K562 (cell line): ENCODE measurements around the gene POMP. TPM values are rescaled to one million over a fixed set of nuclear protein-coding genes. Genes with fewer than 3 reads are reported as not detected.

Experiments used
- ATF2 ChIP-seq: sonication (generic); formaldehyde crosslinking; IDR thresholded peaks from 2 replicates; pipeline ENCODE4 v1.8.1; 2022; ENCODE audit warnings: missing genetic modification reagents
- BRF1 ChIP-seq: IDR thresholded peaks from 3 replicates; pipeline ENCODE4 v1.6.1; 2011; ENCODE audit warnings: borderline replicate concordance, mild to moderate bottlenecking; ENCODE audit not compliant: insufficient read length; ENCODE audit errors: extremely low read depth
- CBFA2T2 ChIP-seq: fragments of 450-650 bp; conservative IDR thresholded peaks from 2 replicates; pipeline ENCODE4 v1.6.1; 2017; ENCODE audit warnings: mild to moderate bottlenecking
- CREB3 ChIP-seq: fragments of 450-650 bp; conservative IDR thresholded peaks from 2 replicates; pipeline ENCODE4 v1.6.1; 2016; ENCODE audit warnings: missing genetic modification characterization, low read depth, mild to moderate bottlenecking, missing compliant biosample characterization, moderate library complexity
- EHMT2 ChIP-seq: fragments of 450-650 bp; IDR thresholded peaks from 2 replicates; pipeline ENCODE4 v1.6.1; 2018; ENCODE audit warnings: antibody characterized with exemption
- ELF1 ChIP-seq: fragments of 200-800 bp; sonication (Bioruptor generic); IDR thresholded peaks from 2 replicates; pipeline ENCODE4 v1.6.1; 2016; ENCODE audit warnings: missing genetic modification characterization, missing compliant biosample characterization
- GTF2E2 ChIP-seq: fragments of 200-800 bp; sonication (Bioruptor generic); IDR thresholded peaks from 2 replicates; pipeline ENCODE4 v1.6.1; 2016; ENCODE audit warnings: missing genetic modification characterization, missing compliant biosample characterization
- ID3 ChIP-seq, 2 experiments: fragments of 250-450 bp in 1 of 2; fragments of 450-650 bp in 1 of 2; sonication (Bioruptor Pico) in 1 of 2; IDR thresholded peaks; 2 replicates each; pipeline versions ENCODE4 v1.6.1 to v1.8.0; 2016 to 2021; ENCODE audit warnings: mild to moderate bottlenecking in 2 of 2, moderate library complexity in 2 of 2, missing compliant biosample characterization in 1 of 2, missing genetic modification characterization in 1 of 2
- MTF1 ChIP-seq: fragments of 250-450 bp; sonication (Bioruptor Pico); IDR thresholded peaks from 2 replicates; pipeline ENCODE4 v1.9.0; 2021; ENCODE audit warnings: moderate library complexity, mild to moderate bottlenecking, inconsistent platforms, borderline replicate concordance
- NCOA1 ChIP-seq: fragments of 450-650 bp; IDR thresholded peaks from 2 replicates; pipeline ENCODE4 v1.6.1; 2016; ENCODE audit warnings: low read depth
- RBM17 ChIP-seq: fragments of 200-400 bp; formaldehyde crosslinking; IDR thresholded peaks from 2 replicates; pipeline ENCODE4 v1.6.1; 2017; ENCODE audit warnings: low read depth, mild to moderate bottlenecking, low read length, borderline replicate concordance
- RBM22 ChIP-seq: fragments of 200-400 bp; formaldehyde crosslinking; IDR thresholded peaks from 2 replicates; pipeline ENCODE4 v1.6.1; 2018; ENCODE audit warnings: low read length, low read depth; ENCODE audit not compliant: poor library complexity, severe bottlenecking
- TEAD4 ChIP-seq, 2 experiments: sonication (generic) in 1 of 2; formaldehyde crosslinking in 1 of 2; IDR thresholded peaks; 2 replicates each; pipeline versions ENCODE4 v1.6.1 to v1.8.0; 2012 to 2022; ENCODE audit warnings: borderline replicate concordance in 1 of 2, inconsistent platforms in 1 of 2, low read length in 1 of 2, mild to moderate bottlenecking in 1 of 2, missing genetic modification reagents in 1 of 2
- THRAP3 ChIP-seq: fragments of 450-650 bp; IDR thresholded peaks from 2 replicates; pipeline ENCODE4 v1.6.1; 2016; ENCODE audit warnings: mild to moderate bottlenecking, inconsistent platforms, borderline replicate concordance
- TOE1 ChIP-seq, 2 experiments: fragments of 450-650 bp in 1 of 2; sonication (generic) in 1 of 2; formaldehyde crosslinking in 1 of 2; IDR thresholded peaks; 2 replicates each; pipeline versions ENCODE4 v1.7.1 to v1.8.0; 2016 to 2022; ENCODE audit warnings: borderline replicate concordance in 2 of 2, mild to moderate bottlenecking in 2 of 2, antibody characterized with exemption in 1 of 2, inconsistent platforms in 1 of 2, low read depth in 1 of 2, missing genetic modification reagents in 1 of 2, moderate library complexity in 1 of 2
- UBTF ChIP-seq, 2 experiments: IDR thresholded peaks; 2 replicates each; pipeline ENCODE4 v1.6.1; 2012; ENCODE audit warnings: improper control_type of control experiment in 2 of 2, low read depth in 2 of 2, low read length in 2 of 2, borderline replicate concordance in 1 of 2
- ZKSCAN1 ChIP-seq: fragments of 150-350 bp; IDR thresholded peaks from 2 replicates; pipeline ENCODE4 v1.6.1; 2016; ENCODE audit warnings: low read depth, low read length
- ZNF274 ChIP-seq: IDR thresholded peaks from 2 replicates; pipeline ENCODE4 v1.6.1; 2011; ENCODE audit warnings: low read depth, mild to moderate bottlenecking, low read length, moderate library complexity, borderline replicate concordance
- ZNF444 ChIP-seq: fragments of 250-450 bp; sonication (Bioruptor Pico); IDR thresholded peaks from 2 replicates; pipeline ENCODE4 v1.4.0; 2020; ENCODE audit warnings: mild to moderate bottlenecking, moderate library complexity
- ZNF561 ChIP-seq: fragments of 450-650 bp; formaldehyde crosslinking; conservative IDR thresholded peaks from 2 replicates; pipeline ENCODE4 v1.4.0; 2020; ENCODE audit warnings: mild to moderate bottlenecking, moderate library complexity
- polyA plus RNA-seq, 8 experiments: library from polyadenylated mRNA; depleted of rRNA in 4 of 8; stranded (reverse) in 5 of 8; unstranded in 3 of 8; fragments of >200 nt; fragmentation: Nextera tagmentation in 2 of 8; fragmentation: Illumina TruSeq in 1 of 8; extraction: Ambion mirVana in 2 of 8; extraction: Trizol in 1 of 8; gene quantifications; 2 replicates each; pipeline versions ENCODE4 v1.2.1 to v1.2.3, GENCODE V29; 2011 to 2014; ENCODE audit warnings: inconsistent platforms in 1 of 8, missing spikeins in 1 of 8
- total RNA-seq, 7 experiments: library from RNA; depleted of rRNA in 6 of 7; stranded (reverse); fragments of >200 nt in 6 of 7; fragmentation: Illumina TruSeq in 2 of 7; extraction: Trizol in 2 of 7; gene quantifications; 2 replicates each; pipeline versions ENCODE4 v1.2.1 to v1.2.3, GENCODE V29; 2011 to 2021; ENCODE audit warnings: low replicate concordance in 1 of 7

Gene POMP
- total and polyA plus RNA-seq, 9 of the 15 experiments (the other 6 are each of a cell fraction or from before 2014, with no cell fraction given), result 69.2 to 647 (median 118) TPM

GRCh38 chr13:28707629-28708427 is 48.9 kb downstream of the POMP start (continued):
- TF ChIP-seq ZNF274, result no peak
- no peak for TF ChIP-seq RBM17
- TF ChIP-seq THRAP3, result no peak
- TF ChIP-seq GTF2E2, result no peak
- TF ChIP-seq TOE1 (IDR thresholded peaks at IDR 0.05; ENCODE audit: borderline replicate concordance), result no peak
- TF ChIP-seq TOE1 (CRISPR knock-in tag; IDR thresholded peaks at IDR 0.05; ENCODE audit: borderline replicate concordance, low read depth), result no peak
- TF ChIP-seq ZNF561 (CRISPR knock-in tag), result no peak
- no peak for TF ChIP-seq RBM22
- TF ChIP-seq ATF2, result no peak
- no peak for TF ChIP-seq ZNF444
- TF ChIP-seq CREB3 (tag), result 0 out of 2 replicates have a peak, but pooled peaks have one; percentile 47
- no peak for TF ChIP-seq CBFA2T2
- no peak for TF ChIP-seq BRF1
- no peak for TF ChIP-seq NCOA1
- peak; percentile 40; the same call in 1 of the 2 replicates for TF ChIP-seq EHMT2
- TF ChIP-seq ID3 (CRISPR knock-in tag; IDR thresholded peaks at IDR 0.05), result no peak
- no peak for TF ChIP-seq ID3 (tag; IDR thresholded peaks at IDR 0.05)
- TF ChIP-seq MTF1 (CRISPR knock-in tag), result no peak
- no peak for TF ChIP-seq ELF1 (tag)
- TF ChIP-seq ZKSCAN1, result no peak
- TF ChIP-seq UBTF (IDR thresholded peaks at IDR 0.05; ENCODE audit: borderline replicate concordance in 1 of 2, low read depth in 2 of 2, low read length in 2 of 2), result no peak
- peak; percentile 19; the same call in 1 of the 2 replicates for TF ChIP-seq TEAD4 (IDR thresholded peaks at IDR 0.05; ENCODE audit: low read length)
- TF ChIP-seq TEAD4 (CRISPR knock-in tag; IDR thresholded peaks at IDR 0.05; ENCODE audit: borderline replicate concordance), result no peak
